Kidney (tissue), 14 donors: ENCODE measurements around the gene ALOX12B. TPM values are rescaled to one million over a fixed set of nuclear protein-coding genes. Genes with fewer than 3 reads are reported as not detected.

ENCODE experiments used
- DNase-seq, 5 donors: peaks; one replicate each; pipeline ENCODE4 v3.0.0-alpha.2; 2013 to 2020
- FAIRE-seq: peaks from 2 replicates; lab custom pipeline; 2012; peaks lifted over from hg19 to GRCh38; lab: Jason Lieb, UNC
- H3K27ac ChIP-seq, 2 donors: one replicate each; pipeline ENCODE4 v1.7.0; 2013; ENCODE audit warnings: low read depth in 2 of 2, low read length in 2 of 2, inconsistent platforms in 1 of 2
- H3K27me3 ChIP-seq: one replicate; pipeline ENCODE4 v1.7.1; 2013; ENCODE audit warnings: low read length, inconsistent platforms; ENCODE audit not compliant: control insufficient read depth, insufficient read depth
- H3K36me3 ChIP-seq, 3 donors: one replicate each; pipeline versions ENCODE4 v1.7.0 to v1.7.1; 2013; ENCODE audit warnings: low read length in 3 of 3, control low read depth in 1 of 3, inconsistent platforms in 1 of 3; ENCODE audit not compliant: insufficient read depth in 3 of 3, control insufficient read depth in 2 of 3
- H3K4me1 ChIP-seq, 3 donors: one replicate each; pipeline versions ENCODE4 v1.7.0 to v1.7.1; 2013; ENCODE audit warnings: low read length in 3 of 3, inconsistent platforms in 1 of 3, low read depth in 1 of 3; ENCODE audit not compliant: control insufficient read depth in 2 of 3, insufficient read depth in 2 of 3
- H3K4me3 ChIP-seq, 3 donors: one replicate each; pipeline versions ENCODE4 v1.7.0 to v1.8.1; 2013; ENCODE audit warnings: low read length in 3 of 3, control low read depth in 1 of 3, inconsistent platforms in 1 of 3
- H3K9ac ChIP-seq, 3 donors: one replicate each; pipeline versions ENCODE4 v1.7.0 to v1.7.1; 2013; ENCODE audit warnings: low read length in 3 of 3, control low read depth in 1 of 3, inconsistent platforms in 1 of 3
- H3K9me3 ChIP-seq, 3 donors: one replicate each; pipeline versions ENCODE4 v1.7.0 to v1.7.1; 2013; ENCODE audit warnings: low read length in 3 of 3, control low read depth in 1 of 3, inconsistent platforms in 1 of 3; ENCODE audit not compliant: control insufficient read depth in 2 of 3, insufficient read depth in 1 of 3
- intact Hi-C: fragments of 100-400 bp; cut with DNase I; formaldehyde crosslinking; loops from one replicate; pipeline ENCODE4 v1.11.1; 2022
- polyA plus RNA-seq: library from polyadenylated mRNA; stranded (reverse); fragments of 350-450 nt; fragmentation: Illumina TruSeq; extraction: RNeasy Lipid Tissue Mini Kit (QIAGEN cat#74804); gene quantifications from one replicate; pipeline ENCODE4 v1.2.3, GENCODE V29; 2014; ENCODE audit warnings: low read depth, low replicate concordance; ENCODE audit not compliant: insufficient read depth
- total RNA-seq: library from RNA; stranded (reverse); fragmentation: NEBNext Ultra II Directional; extraction: Animal tissue kit (Norgen Biotek cat#: 25700); gene quantifications from one replicate; pipeline ENCODE4 v1.2.1, GENCODE V29; 2021
- TF ChIP-seq, protein P1 (sequence below): IDR thresholded peaks from 3 replicates; pipeline ENCODE4 v1.5.1; 2012; ENCODE audit warnings: mild to moderate bottlenecking, moderate library complexity, borderline replicate concordance; ENCODE audit not compliant: insufficient read depth; ENCODE audit errors: extremely low read depth
- donor health status: control.
- donor health status: control.
- donor health status: control.
- donor health status: control.
- donor health status: control.
- donor health status: DM: yes; HTN: yes; CAD: no.
- donor health status: Normal renal cell carcinoma (clear cell type).

The ALOX12B gene
- total and polyA plus RNA-seq, 2 donors from 2014 or later: not detected

GRCh38 chr17:8046929-8047768 lies 40.4 kb downstream of the ALOX12B start:
- DNase-seq (no peak), FAIRE-seq (no peak)
- no peak overlapping the region for H3K4me3 ChIP-seq
- no peaks in the 10 kb centered on the region for H3K36me3 ChIP-seq
- no peaks in the 10 kb centered on the region for H3K9me3 ChIP-seq
- no peak overlapping the region for H3K27ac ChIP-seq
- TF ChIP-seq, protein P1, sequence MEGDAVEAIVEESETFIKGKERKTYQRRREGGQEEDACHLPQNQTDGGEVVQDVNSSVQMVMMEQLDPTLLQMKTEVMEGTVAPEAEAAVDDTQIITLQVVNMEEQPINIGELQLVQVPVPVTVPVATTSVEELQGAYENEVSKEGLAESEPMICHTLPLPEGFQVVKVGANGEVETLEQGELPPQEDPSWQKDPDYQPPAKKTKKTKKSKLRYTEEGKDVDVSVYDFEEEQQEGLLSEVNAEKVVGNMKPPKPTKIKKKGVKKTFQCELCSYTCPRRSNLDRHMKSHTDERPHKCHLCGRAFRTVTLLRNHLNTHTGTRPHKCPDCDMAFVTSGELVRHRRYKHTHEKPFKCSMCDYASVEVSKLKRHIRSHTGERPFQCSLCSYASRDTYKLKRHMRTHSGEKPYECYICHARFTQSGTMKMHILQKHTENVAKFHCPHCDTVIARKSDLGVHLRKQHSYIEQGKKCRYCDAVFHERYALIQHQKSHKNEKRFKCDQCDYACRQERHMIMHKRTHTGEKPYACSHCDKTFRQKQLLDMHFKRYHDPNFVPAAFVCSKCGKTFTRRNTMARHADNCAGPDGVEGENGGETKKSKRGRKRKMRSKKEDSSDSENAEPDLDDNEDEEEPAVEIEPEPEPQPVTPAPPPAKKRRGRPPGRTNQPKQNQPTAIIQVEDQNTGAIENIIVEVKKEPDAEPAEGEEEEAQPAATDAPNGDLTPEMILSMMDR: no peak
- intact Hi-C loops: no loop called here
- no peak overlapping the region for H3K9ac ChIP-seq
- H3K27me3 ChIP-seq: no peaks in the 10 kb centered on the region
- H3K4me1 ChIP-seq: no peaks in the 10 kb centered on the region

DNA sequence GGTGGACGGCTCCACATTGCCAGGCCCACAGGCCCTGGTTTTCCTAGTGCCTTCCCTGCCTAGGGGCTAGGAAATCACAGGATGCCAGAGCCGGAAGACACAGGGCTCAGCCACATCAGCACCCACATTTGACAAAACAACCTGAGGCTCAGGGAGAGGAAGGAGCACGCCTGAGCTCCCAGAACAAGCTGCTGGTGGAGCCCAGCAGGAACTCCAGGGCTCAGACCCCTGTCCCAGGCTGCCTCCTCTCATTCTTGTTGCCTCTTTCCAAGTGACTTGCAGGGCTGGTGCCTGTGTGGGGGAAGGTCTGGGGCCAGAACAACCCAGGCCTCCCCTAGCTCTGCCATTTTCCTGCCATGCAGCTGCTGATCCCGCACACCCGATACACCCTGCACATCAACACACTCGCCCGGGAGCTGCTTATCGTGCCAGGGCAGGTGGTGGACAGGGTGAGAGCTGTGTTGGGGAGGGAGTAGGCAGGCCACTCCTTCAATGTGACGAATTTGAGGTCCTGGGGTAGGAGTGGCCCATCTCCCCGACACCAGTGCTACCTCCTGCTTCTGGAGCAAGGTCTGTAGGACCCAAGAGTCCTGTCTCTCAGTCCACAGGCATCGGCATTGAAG lies 41.1 kb downstream of the ALOX12B start:
- no peak overlapping the region for H3K9ac ChIP-seq
- no peaks in the 10 kb centered on the region for H3K36me3 ChIP-seq
- no peak overlapping the region for H3K4me3 ChIP-seq
- DNase-seq (no peak), FAIRE-seq (no peak)
- no peaks in the 10 kb centered on the region for H3K9me3 ChIP-seq
- H3K27me3 ChIP-seq: no peaks in the 10 kb centered on the region
- H3K4me1 ChIP-seq: no peaks in the 10 kb centered on the region
- no peak overlapping the region for H3K27ac ChIP-seq
- intact Hi-C loops: no loop called here
- TF ChIP-seq, protein P1: no peak

DNA sequence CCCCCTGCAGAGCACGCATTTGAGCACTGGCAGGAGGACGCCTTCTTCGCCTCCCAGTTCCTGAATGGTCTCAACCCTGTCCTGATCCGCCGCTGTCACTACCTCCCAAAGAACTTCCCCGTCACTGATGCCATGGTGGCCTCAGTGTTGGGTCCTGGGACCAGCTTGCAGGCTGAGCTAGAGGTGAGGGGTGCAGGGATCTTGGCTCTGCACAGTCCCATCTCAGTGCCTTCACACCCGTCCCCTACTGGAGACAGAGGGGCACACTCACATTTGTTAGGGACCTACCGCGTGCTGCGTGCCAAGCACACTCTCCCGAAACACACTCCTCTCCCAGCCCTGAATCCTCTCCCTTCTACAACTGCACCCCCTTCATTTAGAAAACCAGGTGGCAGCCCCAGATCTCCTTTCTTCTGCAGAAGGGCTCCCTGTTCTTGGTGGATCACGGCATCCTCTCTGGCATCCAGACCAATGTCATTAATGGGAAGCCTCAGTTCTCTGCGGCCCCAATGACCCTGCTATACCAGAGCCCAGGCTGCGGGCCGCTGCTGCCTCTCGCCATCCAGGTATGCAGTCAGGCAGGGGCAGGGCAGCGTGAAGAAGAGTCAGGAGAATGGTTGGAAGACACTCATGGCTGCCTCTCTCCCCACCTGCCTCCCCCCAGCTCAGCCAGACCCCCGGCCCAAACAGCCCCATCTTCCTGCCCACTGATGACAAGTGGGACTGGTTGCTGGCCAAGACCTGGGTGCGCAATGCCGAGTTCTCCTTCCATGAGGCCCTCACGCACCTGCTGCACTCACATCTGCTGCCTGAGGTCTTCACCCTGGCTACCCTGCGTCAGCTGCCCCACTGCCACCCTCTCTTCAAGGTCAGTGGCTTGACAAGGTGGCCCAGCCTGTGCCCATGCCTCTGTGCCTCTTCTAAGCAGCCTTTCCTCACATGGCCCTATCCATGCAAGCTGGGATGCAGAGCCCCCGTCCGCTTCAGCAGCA lies 42.4 kb downstream of the ALOX12B start:
- TF ChIP-seq, protein P1: no peak
- FAIRE-seq (no peak), DNase-seq (no peak)
- Histone ChIP-seq H3K9ac (no peak overlapping the region), H3K4me1 (no peaks in the 10 kb centered on the region), H3K9me3 (no peaks in the 10 kb centered on the region), H3K4me3 (no peak overlapping the region), H3K36me3 (no peaks in the 10 kb centered on the region), H3K27me3 (no peaks in the 10 kb centered on the region), H3K27ac (no peak overlapping the region)
- intact Hi-C loops: no loop called here
